HG03469 (cell line): Measurements from ENCODE around the gene SMAP2.
"Not testable (repeated sequence)": the region's sequence is repeated elsewhere in the genome, so short reads cannot be mapped to it uniquely, and the experiment has no call there.

Source experiments
- ATAC-seq: cut with Tn5 transposase; IDR thresholded peaks from one replicate; pipeline ENCODE4 v1.9.1; 2021; ENCODE audit warnings: mild to moderate bottlenecking, moderate library complexity, moderate number of reproducible peaks; ENCODE audit not compliant: unreplicated experiment

SMAP2 gene

DNA sequence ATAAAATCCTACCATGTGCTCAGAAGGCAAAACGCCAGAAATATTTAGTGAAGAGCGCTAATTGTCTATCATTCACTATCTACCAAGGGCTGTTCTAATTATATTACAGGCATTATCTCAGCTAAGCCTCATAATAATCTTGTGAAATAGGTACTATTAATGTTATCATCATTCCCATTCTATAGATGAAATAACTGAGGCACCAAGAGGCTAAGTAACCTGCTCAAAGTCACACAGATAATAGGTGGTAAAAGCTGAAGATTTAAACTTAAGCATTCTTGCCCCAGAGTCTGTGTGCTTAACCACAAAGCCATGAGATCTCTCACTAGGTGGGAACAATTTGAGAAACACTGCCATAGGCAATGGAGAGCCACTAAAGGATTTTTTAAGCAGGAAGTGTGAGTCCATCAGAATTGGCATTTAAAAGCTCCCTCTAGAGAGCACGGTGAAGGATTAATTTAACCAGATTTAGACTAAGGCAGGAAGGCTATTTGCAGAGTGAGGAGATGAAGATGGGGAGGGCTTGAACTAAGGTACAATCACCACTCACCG is 1.7 kb upstream of the SMAP2 start:
- no peak for ATAC-seq

DNA sequence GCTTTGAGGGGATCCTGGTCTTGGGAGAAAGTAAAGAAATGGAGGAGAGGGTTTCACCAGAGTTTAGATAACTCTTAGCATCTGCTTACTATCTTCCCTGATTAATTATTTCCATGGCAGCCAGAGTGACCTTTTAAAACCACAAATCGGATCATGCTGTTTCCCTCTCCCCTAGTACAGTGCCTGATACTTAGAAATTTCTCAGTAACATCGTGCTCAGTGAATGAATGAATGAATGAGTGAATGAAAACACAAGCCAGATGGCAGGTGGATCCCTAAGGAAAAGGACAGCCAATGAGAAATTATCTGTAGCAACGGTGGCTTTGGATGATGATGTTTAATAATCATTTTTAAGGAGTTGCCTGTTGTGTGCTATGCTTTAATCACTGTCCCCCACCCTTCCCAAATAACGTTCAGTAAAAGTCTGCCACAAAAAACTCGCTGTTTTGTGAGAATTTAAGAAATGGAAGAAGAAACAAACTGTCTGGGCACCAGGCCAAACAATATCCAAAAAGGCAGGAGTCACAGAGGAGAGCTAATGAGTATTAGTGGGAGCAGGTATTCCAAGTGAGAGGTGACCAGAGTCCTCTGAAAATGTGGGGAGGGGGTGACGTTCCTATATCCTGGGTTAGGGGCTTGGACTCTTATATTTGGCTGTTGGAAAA is 737 bp upstream of the SMAP2 start:
- ATAC-seq: no peak

DNA sequence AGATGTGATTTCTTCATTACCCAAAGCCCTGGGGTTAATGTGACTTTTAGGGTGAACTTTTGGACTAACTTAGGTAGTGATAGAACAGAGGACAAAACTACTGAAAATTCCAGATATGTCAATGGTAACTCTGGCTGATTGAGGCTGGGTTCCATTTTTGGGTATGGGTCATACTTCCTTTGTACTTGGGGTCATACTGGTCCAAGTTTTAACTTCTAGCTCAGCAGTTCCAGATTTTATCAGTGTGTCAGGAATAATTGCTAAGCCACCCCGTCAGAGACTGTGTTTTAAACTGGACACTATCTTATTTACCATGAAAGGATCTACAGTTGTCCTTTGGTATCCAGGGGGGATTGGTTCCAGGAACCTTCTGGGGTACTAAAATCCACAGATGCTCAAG is 4.0 kb downstream of the SMAP2 start:
- ATAC-seq: no peak

- ATAC-seq: no peak
Measured at GRCh38 chr1:40379785-40380452, 6.4 kb downstream of the SMAP2 start.

DNA sequence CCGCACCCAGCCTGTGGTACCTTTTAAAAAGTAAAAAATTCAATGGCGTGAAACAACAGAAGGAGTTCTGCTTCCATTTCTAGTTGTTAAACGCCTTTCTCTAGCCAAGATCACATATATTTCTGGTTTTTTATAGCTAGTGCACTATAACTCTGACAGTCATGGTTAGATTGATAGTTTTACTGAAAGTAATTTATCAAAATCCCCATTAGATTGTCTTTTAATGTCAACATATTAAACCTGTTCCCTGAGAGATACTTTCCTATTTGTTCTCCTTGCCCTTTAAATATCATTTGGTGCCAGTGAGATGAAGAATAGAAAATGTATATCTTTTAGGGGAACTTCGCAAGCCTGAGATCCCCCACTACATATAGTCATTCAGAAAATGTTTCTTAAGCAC is 7.3 kb downstream of the SMAP2 start:
- no peak for ATAC-seq

DNA sequence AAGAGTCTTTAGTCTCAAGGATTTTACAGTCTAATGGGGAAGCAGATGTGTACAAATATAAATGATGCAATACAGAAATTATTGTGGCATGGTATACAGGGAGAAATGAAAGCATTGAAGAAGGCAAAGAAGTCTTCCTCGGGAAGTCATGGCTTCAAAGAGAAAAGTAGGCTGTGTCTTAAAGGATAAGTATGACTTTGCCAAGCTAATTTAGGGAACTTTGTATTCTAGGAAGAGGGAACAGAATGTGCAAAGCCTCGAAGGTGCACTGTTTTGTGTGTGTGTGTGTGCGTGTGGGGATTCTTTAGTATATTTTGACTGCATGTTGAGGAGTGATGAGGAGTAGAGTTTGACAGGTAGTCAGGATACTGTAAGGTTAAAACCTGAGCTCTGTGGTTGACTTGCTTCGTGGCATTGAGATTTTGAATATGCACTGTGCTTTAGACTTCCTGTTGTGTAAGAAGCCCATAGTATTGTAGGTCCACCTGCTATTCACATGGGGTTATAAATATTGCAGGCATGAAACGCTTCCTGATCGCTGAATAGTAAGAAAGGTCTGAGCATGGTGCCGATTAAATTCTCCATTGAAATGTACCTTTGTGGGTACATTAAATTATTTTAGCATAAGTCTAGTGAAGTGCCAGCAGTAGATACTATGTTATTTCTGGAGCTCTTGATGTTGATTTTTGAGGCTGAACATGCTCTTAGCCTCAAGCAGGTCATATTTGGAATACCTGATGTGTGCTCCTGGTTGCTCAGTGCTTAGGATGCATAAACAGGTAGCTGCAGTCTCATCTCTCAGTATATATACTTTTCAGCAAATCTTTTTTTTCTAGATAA is 8.0 kb downstream of the SMAP2 start:
- ATAC-seq: no peak

GRCh38 chr1:40382108-40382460 is 8.6 kb downstream of the SMAP2 start:
- ATAC-seq: no peak

DNA sequence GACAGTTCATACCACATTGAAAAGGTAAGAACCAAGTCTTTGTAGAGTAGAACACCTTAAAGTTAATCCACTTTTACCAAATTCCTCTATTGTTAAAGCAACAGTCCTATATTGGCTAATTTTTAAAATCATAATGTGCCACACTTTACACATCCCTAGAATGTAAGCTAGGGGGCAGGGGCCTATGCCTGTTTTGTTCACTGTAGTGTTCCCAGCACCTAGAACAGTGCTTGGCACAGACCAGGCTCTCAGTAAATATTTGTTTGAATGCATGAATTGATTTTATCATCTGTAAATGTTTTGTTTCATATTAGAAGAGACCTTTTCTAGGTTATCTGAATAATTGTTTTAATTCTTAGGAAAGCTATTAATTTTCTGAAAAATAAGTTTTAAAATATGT is 9.1 kb downstream of the SMAP2 start:
- no peak for ATAC-seq

DNA sequence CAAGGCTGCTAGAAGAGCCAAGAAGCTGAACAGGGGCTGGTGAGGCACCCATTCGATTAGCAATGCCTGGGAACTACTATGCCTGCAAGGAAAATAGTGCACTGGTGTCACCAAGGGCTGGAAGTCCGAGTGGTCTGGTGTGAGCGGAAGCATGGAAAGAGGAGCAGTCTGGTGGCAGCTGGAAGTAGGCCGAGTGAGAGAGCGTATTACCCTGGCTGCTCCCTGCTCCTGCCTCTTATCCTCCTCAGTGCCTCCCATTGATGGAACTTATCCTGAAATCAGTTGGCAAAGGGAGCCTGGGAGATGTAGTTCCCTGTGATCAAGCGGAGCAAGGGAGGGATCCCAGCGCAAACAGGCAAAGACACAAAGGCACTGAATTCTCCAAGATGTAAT is 9.6 kb downstream of the SMAP2 start:
- ATAC-seq: no peak

GRCh38 chr1:40383488-40384412 is 10.2 kb downstream of the SMAP2 start:
- ATAC-seq: no peak

GRCh38 chr1:40384413-40384762 is 10.9 kb downstream of the SMAP2 start:
- no peak for ATAC-seq

GRCh38 chr1:40384887-40385286 is 11.4 kb downstream of the SMAP2 start:
- no peak for ATAC-seq

GRCh38 chr1:40385437-40386358 is 12.2 kb downstream of the SMAP2 start:
- ATAC-seq: peak; percentile 58

- ATAC-seq: no peak
Measured at GRCh38 chr1:40386359-40386723, 12.8 kb downstream of the SMAP2 start.

DNA sequence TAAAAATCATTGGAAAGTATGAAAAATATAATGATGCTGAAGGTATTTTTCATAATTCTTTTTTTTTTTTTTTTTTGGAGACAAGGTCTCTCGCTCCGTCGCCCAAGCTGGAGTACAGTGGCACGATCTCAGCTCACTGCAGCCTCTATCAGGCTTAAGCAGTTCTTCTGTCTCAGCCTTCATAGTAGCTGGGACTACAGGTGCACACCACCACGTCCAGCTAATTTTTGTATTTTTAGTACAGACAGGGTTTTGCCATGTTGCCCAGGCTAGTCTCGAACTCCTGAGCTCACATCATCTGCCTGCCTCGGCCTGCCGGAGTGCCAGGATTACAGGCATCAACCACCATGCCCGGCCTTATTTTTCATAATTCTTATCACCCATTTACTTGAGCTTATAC is 13.3 kb downstream of the SMAP2 start:
- ATAC-seq: no peak

DNA sequence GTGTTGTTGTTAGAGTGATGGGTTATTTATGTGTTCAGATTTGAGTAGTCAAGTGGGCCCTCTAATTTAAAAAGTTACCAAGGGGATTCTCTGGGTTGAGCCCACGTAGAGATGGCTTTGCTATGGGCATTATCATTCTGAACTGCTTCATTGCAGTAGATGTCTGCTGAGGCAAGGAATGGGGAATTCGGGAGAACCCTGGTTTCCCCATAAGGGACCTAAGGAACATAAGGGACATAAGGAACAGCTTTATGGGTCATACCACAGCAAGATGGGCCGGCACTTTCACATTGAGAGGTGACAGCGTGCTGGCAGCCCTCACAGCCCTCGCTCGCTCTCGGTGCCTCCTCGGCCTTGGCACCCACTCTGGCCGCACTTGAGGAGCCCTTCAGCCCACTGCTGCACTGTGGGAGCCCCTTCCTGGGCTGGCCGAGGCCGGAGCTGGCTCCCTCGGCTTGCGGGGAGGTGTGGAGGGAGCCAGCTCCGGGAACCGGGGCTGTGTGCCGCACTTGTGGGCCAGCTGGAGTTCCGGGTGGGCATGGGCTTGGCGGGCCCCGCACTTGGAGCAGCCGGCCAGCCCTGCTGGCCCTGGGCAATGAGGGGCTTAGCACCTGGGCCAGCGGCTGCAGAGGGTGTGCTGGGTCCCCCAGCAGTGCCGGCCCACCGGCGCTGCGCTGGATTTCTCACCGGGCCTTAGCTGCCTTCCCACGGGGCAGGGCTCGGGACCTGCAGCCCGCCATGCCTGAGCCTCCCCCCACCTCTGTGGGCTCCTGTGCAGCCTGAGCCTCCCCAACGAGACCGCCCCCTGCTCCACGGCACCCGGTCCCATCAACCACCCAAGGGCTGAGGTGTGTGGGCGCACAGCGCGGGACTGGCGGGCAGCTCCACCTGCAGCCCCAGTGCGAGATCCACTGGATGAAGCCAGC is 14.1 kb downstream of the SMAP2 start:
- not testable (repeated sequence) for ATAC-seq

GRCh38 chr1:40388456-40389321 is 15.2 kb downstream of the SMAP2 start:
- ATAC-seq: not testable (repeated sequence)

- ATAC-seq: no peak
Measured at GRCh38 chr1:40389322-40389803, 15.8 kb downstream of the SMAP2 start.
